ENCODE data around the gene DNAH3.
"Not testable (repeated sequence)": the region's sequence is repeated elsewhere in the genome, so short reads cannot be mapped to it uniquely, and the experiment has no call there.

DNAH3 gene

GRCh38 chr16:21120976-21121520 is 29.6 kb downstream of the DNAH3 start:
- no peak for DNase-seq

GRCh38 chr16:21117567-21117966 is 33.1 kb downstream of the DNAH3 start:
- no peak for DNase-seq

- DNase-seq, result no peak
These were observed 34.4 kb downstream of the DNAH3 start for GRCh38 chr16:21116148-21116693.

GRCh38 chr16:21115551-21115950 is 35.1 kb downstream of the DNAH3 start:
- DNase-seq, result not testable (repeated sequence)

GRCh38 chr16:21103941-21104860 is 46.4 kb downstream of the DNAH3 start:
- DNase-seq, result no peak

- peak; percentile 16 for DNase-seq
These were observed 48.8 kb downstream of the DNAH3 start for GRCh38 chr16:21101631-21102420.

GRCh38 chr16:21100447-21100846 is 50.2 kb downstream of the DNAH3 start:
- no peak for DNase-seq

GRCh38 chr16:21097151-21097550 is 53.5 kb downstream of the DNAH3 start:
- DNase-seq, result no peak

- DNase-seq, result not testable (repeated sequence)
These were observed 55.9 kb downstream of the DNAH3 start for GRCh38 chr16:21094719-21095118.

GRCh38 chr16:21092951-21093350 is 57.7 kb downstream of the DNAH3 start:
- no peak for DNase-seq

- no peak for DNase-seq
These were observed 61.8 kb downstream of the DNAH3 start for GRCh38 chr16:21088646-21089538.

GRCh38 chr16:21088143-21088542 is 62.5 kb downstream of the DNAH3 start:
- no peak for DNase-seq

- DNase-seq, result no peak
These were observed 65.9 kb downstream of the DNAH3 start for GRCh38 chr16:21084631-21085225.

- DNase-seq, result peak; percentile 37
These were observed 66.8 kb downstream of the DNAH3 start for GRCh38 chr16:21083729-21084268.

- no peak for DNase-seq
These were observed 69.3 kb downstream of the DNAH3 start for GRCh38 chr16:21081329-21081728.

- no peak for DNase-seq
These were observed 72.1 kb downstream of the DNAH3 start for GRCh38 chr16:21078563-21078962.

- DNase-seq, result no peak
These were observed 74.3 kb downstream of the DNAH3 start for GRCh38 chr16:21076186-21076883.

GRCh38 chr16:21075252-21075651 is 75.4 kb downstream of the DNAH3 start:
- no peak for DNase-seq

- DNase-seq, result no peak
These were observed 77.7 kb downstream of the DNAH3 start for GRCh38 chr16:21072976-21073375.

GRCh38 chr16:21071741-21072140 is 78.9 kb downstream of the DNAH3 start:
- DNase-seq, result no peak

- no peak for DNase-seq
These were observed 80.1 kb downstream of the DNAH3 start for GRCh38 chr16:21070564-21070963.

All from activated CD8-positive, alpha-beta memory T cell treated with anti-CD3 and anti-CD28 coated beads, Interleukin-2, amount 50 U/mL, for 4 hours (primary cell).